B cell (primary cell): Measurements from ENCODE around the gene SMG1. TPM values are rescaled to one million over a fixed set of nuclear protein-coding genes. Genes with fewer than 3 reads are reported as not detected.
A peak's percentile ranks its signal among the peaks of the same experiment; 100 is the strongest.

Experiments used
- ATAC-seq: fragments of 200-7000 bp; cut with Tn5 transposase; one replicate; pipeline ENCODE4 v1.10.0; 2021; ENCODE audit warnings: low read depth, mild to moderate bottlenecking, moderate number of reproducible peaks, moderate library complexity
- CTCF ChIA-PET: fragments of 350-600 bp; sonication (Branson Sonifier 250); formaldehyde crosslinking; loops from one replicate; lab custom pipeline; 2021; ENCODE audit warnings: antibody characterized with exemption, inconsistent platforms; lab: Charles Lee
- POLR2A ChIA-PET: fragments of 350-600 bp; sonication (Branson Sonifier 250); formaldehyde crosslinking; loops from one replicate; lab custom pipeline; 2021; ENCODE audit warnings: antibody characterized with exemption; lab: Charles Lee
- DNase-seq: peaks from one replicate; pipeline ENCODE4 v3.0.0; 2013
- H2AFZ ChIP-seq: 2 replicates; pipeline ENCODE4 v1.6.1; 2012; ENCODE audit warnings: mild to moderate bottlenecking, low read depth, low read length; ENCODE audit not compliant: insufficient read depth, poor library complexity, severe bottlenecking
- H3K27ac ChIP-seq, 2 donors: 1 replicate in 1 of 2; 2 replicates in 1 of 2; pipeline ENCODE4 v1.5.1; 2012 to 2013; ENCODE audit warnings: low read length in 2 of 2, mild to moderate bottlenecking in 2 of 2, moderate library complexity in 1 of 2
- H3K27me3 ChIP-seq, 4 experiments: fragments of 200-600 bp in 1 of 4; sonication (generic) in 1 of 4; replicated peaks in 1 of 4; 1 replicate in 2 of 4; 2 replicates in 2 of 4; pipeline versions ENCODE4 v1.6.1 to v1.7.0; 2013 to 2016; ENCODE audit warnings: low read length in 3 of 4, mild to moderate bottlenecking in 2 of 4, mixed read lengths in 1 of 4, moderate library complexity in 1 of 4; ENCODE audit not compliant: insufficient read depth in 4 of 4, control insufficient read depth in 3 of 4; ENCODE audit errors: control extremely low read depth in 1 of 4
- H3K36me3 ChIP-seq, 2 experiments: replicated peaks in 1 of 2; 1 replicate in 1 of 2; 2 replicates in 1 of 2; pipeline versions ENCODE4 v1.6.1 to v1.7.1; 2013; ENCODE audit warnings: low read length in 1 of 2; ENCODE audit not compliant: insufficient read depth in 2 of 2, control insufficient read depth in 1 of 2; ENCODE audit errors: control extremely low read depth in 1 of 2, extremely low read depth in 1 of 2
- H3K4me1 ChIP-seq, 2 donors: fragments of 200-600 bp in 1 of 2; sonication (generic) in 1 of 2; 1 replicate in 1 of 2; 2 replicates in 1 of 2; pipeline versions ENCODE4 v1.5.1 to v1.6.1; 2013 to 2017; ENCODE audit warnings: low read length in 2 of 2; ENCODE audit not compliant: control insufficient read depth in 2 of 2, insufficient read depth in 2 of 2
- H3K4me2 ChIP-seq: replicated peaks from 2 replicates; pipeline ENCODE3; 2012; ENCODE audit warnings: mild to moderate bottlenecking, low read depth, low read length; ENCODE audit not compliant: poor library complexity, severe bottlenecking
- H3K4me3 ChIP-seq, 5 experiments: fragments of 200-600 bp in 1 of 5; sonication (generic) in 1 of 5; 1 replicate in 3 of 5; 2 replicates in 2 of 5; pipeline versions ENCODE4 v1.5.1 to v1.7.0; 2011 to 2016; ENCODE audit warnings: low read length in 4 of 5, mild to moderate bottlenecking in 4 of 5, low read depth in 2 of 5, control low read depth in 1 of 5, moderate library complexity in 1 of 5; ENCODE audit not compliant: insufficient read depth in 1 of 5; ENCODE audit errors: control extremely low read depth in 1 of 5, extremely low read depth in 1 of 5
- H3K79me2 ChIP-seq: fragments of 200-600 bp; sonication (generic); one replicate; pipeline ENCODE4 v1.6.0; 2016; ENCODE audit warnings: low read length; ENCODE audit not compliant: control insufficient read depth, insufficient read depth
- H3K9ac ChIP-seq: fragments of 200-600 bp; sonication (generic); 2 replicates; pipeline ENCODE4 v1.6.1; 2017; ENCODE audit warnings: mild to moderate bottlenecking, low read length, moderate library complexity
- H3K9me3 ChIP-seq, 3 donors: one replicate each; pipeline versions ENCODE4 v1.6.1 to v1.7.1; 2013; ENCODE audit warnings: low read length in 2 of 3; ENCODE audit not compliant: control insufficient read depth in 2 of 3, insufficient read depth in 1 of 3; ENCODE audit errors: control extremely low read depth in 1 of 3
- H4K20me1 ChIP-seq: 2 replicates; pipeline ENCODE4 v1.6.0; 2012; ENCODE audit warnings: mild to moderate bottlenecking, low read length; ENCODE audit not compliant: insufficient read depth, control insufficient read depth, poor library complexity, severe bottlenecking
- H3K27ac Mint-ChIP-seq: one replicate; pipeline ENCODE4 v1.8.0; 2021; ENCODE audit warnings: mixed read lengths
- H3K27me3 Mint-ChIP-seq: one replicate; pipeline ENCODE4 v1.8.0; 2021; ENCODE audit warnings: mixed read lengths
- H3K4me1 Mint-ChIP-seq: one replicate; pipeline ENCODE4 v1.8.0; 2021; ENCODE audit warnings: mixed read lengths
- H3K4me3 Mint-ChIP-seq: one replicate; pipeline ENCODE4 v1.8.0; 2021; ENCODE audit warnings: mixed read lengths
- H3K9me3 Mint-ChIP-seq: one replicate; pipeline ENCODE4 v1.8.0; 2022; ENCODE audit warnings: mixed read lengths; ENCODE audit not compliant: insufficient read depth
- CTCF ChIP-seq: fragments of 200-600 bp; IDR thresholded peaks from one replicate; pipeline ENCODE4 v1.8.0; 2022; ENCODE audit warnings: antibody characterized with exemption, mild to moderate bottlenecking
- EZH2 ChIP-seq: IDR thresholded peaks from 2 replicates; pipeline ENCODE4 v1.6.1; 2012; ENCODE audit warnings: borderline replicate concordance, low read depth, mild to moderate bottlenecking, moderate library complexity, low read length; ENCODE audit not compliant: insufficient read depth, poor library complexity, severe bottlenecking
- WGBS: methylation state at CpG from one replicate; pipeline ENCODE4 v1.1.5; 2013; ENCODE audit warnings: missing lambda C conversion rate; ENCODE audit not compliant: insufficient coverage; 5-methylcytosine and 5-hydroxymethylcytosine counted together
- intact Hi-C: fragments of 100-400 bp; cut with micrococcal nuclease; formaldehyde crosslinking; loops from one replicate; pipeline ENCODE4 v1.10.0; 2022
- polyA plus RNA-seq: library from polyadenylated mRNA; depleted of rRNA; stranded (reverse); fragments of >200 nt; gene quantifications from 2 replicates; pipeline ENCODE4 v1.2.3, GENCODE V29; 2012
- total RNA-seq, 2 donors: library from RNA; stranded (reverse); fragments of 120-200 nt in 1 of 2; gene quantifications; 1 replicate in 1 of 2; 2 replicates in 1 of 2; pipeline versions ENCODE4 v1.2.3 to v1.2.4, GENCODE V29; 2013 to 2022

The SMG1 gene
- total and polyA plus RNA-seq, 2 donors (not counting 1 experiment from before 2014, with no cell fraction given) = 23.2 to 256 TPM

GRCh38 chr16:18789850-18790706, 136.1 kb downstream of the SMG1 start, which contains the start of gene RPS15A:
RPS15A (minus strand) TSS chr16:18790334; CDS start chr16:18789113, 1,221 bp downstream.
- H3K4me1 Mint-ChIP-seq = peaks cover 44% of the 10 kb centered on the region
- no peaks in the 10 kb centered on the region for H3K27me3 Mint-ChIP-seq
- no peaks in the 10 kb centered on the region for H3K9me3 Mint-ChIP-seq
- WGBS = 5% methylated on average over 57 of the region's 60 CpGs
- H3K27ac Mint-ChIP-seq = peak within 1 kb of the TSS; percentile 90
- TF ChIP-seq CTCF (no peak), EZH2 (no peak)
- intact Hi-C loops = loop anchor here (1.0 kb wide), 1 partner anchor 11 kb away; the partner anchor contains the start of gene ARL6IP1
- Histone ChIP-seq H3K4me2 (peak within 1 kb of the TSS; percentile 71), H3K9me3 (peaks cover 0 to 6% (median 0%) of the 10 kb centered on the region in 3 donors), H4K20me1 (peaks cover 39% of the 10 kb centered on the region), H2AFZ (peak within 1 kb of the TSS; percentile 97), H3K4me3 (peak within 1 kb of the TSS; percentile 81 to 99 (median 96)), H3K9ac (peak within 1 kb of the TSS; percentile 90), H3K4me1 (peaks cover 20 to 39% of the 10 kb centered on the region in 2 donors), H3K36me3 (peaks cover 6 to 65% of the 10 kb centered on the region in 2 experiments), H3K27me3 (no peaks in the 10 kb centered on the region), H3K27ac (peak within 1 kb of the TSS; percentile 77 to 79), H3K79me2 (peaks cover 25% of the 10 kb centered on the region)
- peak; percentile 98 for ATAC-seq
- ChIA-PET CTCF (interaction anchor here (0.8 to 6.4 kb wide), 5 partner anchors 11 to 181 kb away, joined by 3 to 73 read pairs (median 4); partner anchors contain the start of gene ARL6IP1), POLR2A (interaction anchor here (0.6 to 2.4 kb wide), 7 partner anchors 9 to 926 kb away, joined by 3 to 28 read pairs (median 5); partner anchors contain the start of genes ARL6IP1, CCP110 and COQ7)
- DNase-seq = peak; percentile 96
- H3K4me3 Mint-ChIP-seq = peak within 1 kb of the TSS; percentile 99
